Measurements from ENCODE around the gene NRG3. TPM values are rescaled to one million over a fixed set of nuclear protein-coding genes. Genes with fewer than 3 reads are reported as not detected.

NRG3 gene
- total and polyA plus RNA-seq, 2 donors (not counting 1 experiment from before 2014, with no cell fraction given), result not detected

DNA sequence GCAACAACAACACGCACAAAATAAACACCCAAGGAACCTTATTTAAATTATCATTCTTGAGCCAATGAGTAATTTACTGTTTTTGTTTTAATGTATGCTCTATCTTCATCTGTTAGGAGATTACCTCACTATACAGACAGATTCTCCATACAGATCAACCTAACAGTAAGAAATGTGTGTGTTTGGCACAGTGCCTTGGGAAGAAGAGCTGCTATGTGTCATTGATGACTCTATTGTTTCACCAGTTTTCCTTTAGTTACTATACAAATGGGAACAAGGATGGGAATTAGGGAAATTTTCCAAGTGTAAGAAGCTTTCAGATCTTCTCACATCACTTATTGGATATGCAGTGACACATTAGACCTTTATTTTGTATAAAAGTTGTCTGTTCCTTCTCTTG, 640.3 kb downstream of the NRG3 start:
- Histone ChIP-seq H3K9ac (ENCODE audit: insufficient read depth, low read length) (no peak overlapping the region), H3K4me2 (ENCODE audit: extremely low read depth, insufficient read depth, low read length) (no peak overlapping the region), H3K79me2 (ENCODE audit: control insufficient read depth, insufficient read depth, low read length) (no peaks in the 10 kb centered on the region), H3K9me3 (ENCODE audit: control insufficient read depth, insufficient read depth, low read depth, low read length) (no peaks in the 10 kb centered on the region), H3K27me3 (ENCODE audit: control insufficient read depth, insufficient read depth, low read length) (no peaks in the 10 kb centered on the region), H3K36me3 (ENCODE audit: control insufficient read depth, insufficient read depth, low read length) (no peaks in the 10 kb centered on the region), H4K20me1 (ENCODE audit: control insufficient read depth, extremely low read depth, insufficient read depth, low read length) (no peaks in the 10 kb centered on the region), H3K27ac (ENCODE audit: insufficient read depth, low read length) (no peak overlapping the region), H3K4me3 (replicated peaks in 1 of 4; ENCODE audit: control extremely low read depth in 1 of 4, insufficient read depth in 1 of 4, low read depth in 3 of 4, low read length in 4 of 4) (no peak overlapping the region), H2AFZ (ENCODE audit: low read length) (no peak overlapping the region), H3K4me1 (ENCODE audit: control insufficient read depth, extremely low read depth, insufficient read depth, low read length) (no peaks in the 10 kb centered on the region)
- DNase-seq (ENCODE audit: low read depth in 2 of 2), result no peak
- TF ChIP-seq EZH2 (IDR thresholded peaks at IDR 0.05; ENCODE audit: low read length, missing control alignments), result no peak
- TF ChIP-seq, protein P1, sequence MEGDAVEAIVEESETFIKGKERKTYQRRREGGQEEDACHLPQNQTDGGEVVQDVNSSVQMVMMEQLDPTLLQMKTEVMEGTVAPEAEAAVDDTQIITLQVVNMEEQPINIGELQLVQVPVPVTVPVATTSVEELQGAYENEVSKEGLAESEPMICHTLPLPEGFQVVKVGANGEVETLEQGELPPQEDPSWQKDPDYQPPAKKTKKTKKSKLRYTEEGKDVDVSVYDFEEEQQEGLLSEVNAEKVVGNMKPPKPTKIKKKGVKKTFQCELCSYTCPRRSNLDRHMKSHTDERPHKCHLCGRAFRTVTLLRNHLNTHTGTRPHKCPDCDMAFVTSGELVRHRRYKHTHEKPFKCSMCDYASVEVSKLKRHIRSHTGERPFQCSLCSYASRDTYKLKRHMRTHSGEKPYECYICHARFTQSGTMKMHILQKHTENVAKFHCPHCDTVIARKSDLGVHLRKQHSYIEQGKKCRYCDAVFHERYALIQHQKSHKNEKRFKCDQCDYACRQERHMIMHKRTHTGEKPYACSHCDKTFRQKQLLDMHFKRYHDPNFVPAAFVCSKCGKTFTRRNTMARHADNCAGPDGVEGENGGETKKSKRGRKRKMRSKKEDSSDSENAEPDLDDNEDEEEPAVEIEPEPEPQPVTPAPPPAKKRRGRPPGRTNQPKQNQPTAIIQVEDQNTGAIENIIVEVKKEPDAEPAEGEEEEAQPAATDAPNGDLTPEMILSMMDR (conservative IDR thresholded peaks at IDR 0.05 in 1 of 2, IDR thresholded peaks at IDR 0.05 in 1 of 2; ENCODE audit: low read depth in 1 of 2, low read length in 2 of 2), result no peak

DNA sequence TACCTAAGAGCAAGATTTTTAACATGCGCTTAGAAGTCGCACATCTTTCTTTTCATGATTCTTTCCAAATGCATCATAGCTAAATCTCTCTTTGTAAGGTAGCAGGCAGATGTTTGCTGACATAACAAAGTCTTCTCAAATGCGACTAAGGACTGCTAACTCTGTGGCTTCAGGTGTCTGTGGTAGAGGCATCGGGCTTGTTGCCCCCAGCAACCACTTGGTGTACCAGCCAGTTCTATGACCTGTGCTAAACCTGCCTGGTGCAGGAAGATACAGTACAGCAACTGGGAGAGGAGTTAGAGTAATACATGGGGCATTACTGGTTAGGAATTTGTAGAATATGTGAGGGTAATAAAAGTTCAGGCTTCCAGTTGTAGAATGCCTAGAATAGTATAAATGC, 654.1 kb downstream of the NRG3 start:
- H3K9ac ChIP-seq (ENCODE audit: insufficient read depth, low read length), result no peak overlapping the region
- no peaks in the 10 kb centered on the region for H3K36me3 ChIP-seq (ENCODE audit: control insufficient read depth, insufficient read depth, low read length)
- no peak overlapping the region for H3K4me2 ChIP-seq (ENCODE audit: extremely low read depth, insufficient read depth, low read length)
- no peaks in the 10 kb centered on the region for H3K27me3 ChIP-seq (ENCODE audit: control insufficient read depth, insufficient read depth, low read length)
- no peaks in the 10 kb centered on the region for H3K4me1 ChIP-seq (ENCODE audit: control insufficient read depth, extremely low read depth, insufficient read depth, low read length)
- H3K4me3 ChIP-seq (replicated peaks in 1 of 4; ENCODE audit: control extremely low read depth in 1 of 4, insufficient read depth in 1 of 4, low read depth in 3 of 4, low read length in 4 of 4), result no peak overlapping the region
- H3K9me3 ChIP-seq (ENCODE audit: control insufficient read depth, insufficient read depth, low read depth, low read length), result no peaks in the 10 kb centered on the region
- no peak for DNase-seq (ENCODE audit: low read depth in 2 of 2)
- no peak overlapping the region for H3K27ac ChIP-seq (ENCODE audit: insufficient read depth, low read length)
- TF ChIP-seq, protein P1 (conservative IDR thresholded peaks at IDR 0.05 in 1 of 2, IDR thresholded peaks at IDR 0.05 in 1 of 2; ENCODE audit: low read depth in 1 of 2, low read length in 2 of 2), result no peak
- TF ChIP-seq EZH2 (IDR thresholded peaks at IDR 0.05; ENCODE audit: low read length, missing control alignments), result no peak
- no peaks in the 10 kb centered on the region for H4K20me1 ChIP-seq (ENCODE audit: control insufficient read depth, extremely low read depth, insufficient read depth, low read length)
- H3K79me2 ChIP-seq (ENCODE audit: control insufficient read depth, insufficient read depth, low read length), result no peaks in the 10 kb centered on the region
- no peak overlapping the region for H2AFZ ChIP-seq (ENCODE audit: low read length)

DNA sequence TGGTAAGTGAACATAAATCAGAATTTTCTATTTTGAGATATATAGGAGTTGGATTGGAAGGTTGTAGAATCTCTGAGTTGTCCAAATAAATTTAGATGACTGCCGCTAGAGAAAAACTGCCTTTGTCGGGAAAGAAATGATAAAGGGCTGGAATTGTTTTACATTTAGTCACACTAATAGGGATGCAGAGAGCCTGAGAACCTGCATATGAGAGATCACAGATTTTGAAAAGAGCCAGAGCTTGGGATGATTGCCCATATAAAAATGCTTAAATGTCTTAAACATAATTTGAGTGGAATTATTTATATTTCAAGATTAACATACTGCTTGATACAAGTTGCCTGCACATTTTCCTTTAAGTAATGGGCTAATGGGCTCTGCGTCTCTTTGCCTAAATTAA, 660.5 kb downstream of the NRG3 start:
- TF ChIP-seq EZH2 (IDR thresholded peaks at IDR 0.05; ENCODE audit: low read length, missing control alignments), result no peak
- TF ChIP-seq, protein P1 (conservative IDR thresholded peaks at IDR 0.05 in 1 of 2, IDR thresholded peaks at IDR 0.05 in 1 of 2; ENCODE audit: low read depth in 1 of 2, low read length in 2 of 2), result no peak
- no peaks in the 10 kb centered on the region for H3K36me3 ChIP-seq (ENCODE audit: control insufficient read depth, insufficient read depth, low read length)
- no peak overlapping the region for H3K9ac ChIP-seq (ENCODE audit: insufficient read depth, low read length)
- no peaks in the 10 kb centered on the region for H3K9me3 ChIP-seq (ENCODE audit: control insufficient read depth, insufficient read depth, low read depth, low read length)
- no peaks in the 10 kb centered on the region for H3K4me1 ChIP-seq (ENCODE audit: control insufficient read depth, extremely low read depth, insufficient read depth, low read length)
- no peak overlapping the region for H3K27ac ChIP-seq (ENCODE audit: insufficient read depth, low read length)
- H3K4me2 ChIP-seq (ENCODE audit: extremely low read depth, insufficient read depth, low read length), result no peak overlapping the region
- no peaks in the 10 kb centered on the region for H3K27me3 ChIP-seq (ENCODE audit: control insufficient read depth, insufficient read depth, low read length)
- no peak for DNase-seq (ENCODE audit: low read depth in 2 of 2)
- no peak overlapping the region for H3K4me3 ChIP-seq (replicated peaks in 1 of 4; ENCODE audit: control extremely low read depth in 1 of 4, insufficient read depth in 1 of 4, low read depth in 3 of 4, low read length in 4 of 4)
- H3K79me2 ChIP-seq (ENCODE audit: control insufficient read depth, insufficient read depth, low read length), result no peaks in the 10 kb centered on the region
- H4K20me1 ChIP-seq (ENCODE audit: control insufficient read depth, extremely low read depth, insufficient read depth, low read length), result no peaks in the 10 kb centered on the region
- no peak overlapping the region for H2AFZ ChIP-seq (ENCODE audit: low read length)

Data from fibroblast of lung (primary cell).